GM21515 (cell line): ENCODE measurements around the gene FANCE.
"Not testable (repeated sequence)": the region's sequence is repeated elsewhere in the genome, so short reads cannot be mapped to it uniquely, and the experiment has no call there.

Experiments
- ATAC-seq: cut with Tn5 transposase; IDR thresholded peaks from one replicate; pipeline ENCODE4 v1.9.1; 2021; ENCODE audit not compliant: unreplicated experiment

The FANCE gene

DNA sequence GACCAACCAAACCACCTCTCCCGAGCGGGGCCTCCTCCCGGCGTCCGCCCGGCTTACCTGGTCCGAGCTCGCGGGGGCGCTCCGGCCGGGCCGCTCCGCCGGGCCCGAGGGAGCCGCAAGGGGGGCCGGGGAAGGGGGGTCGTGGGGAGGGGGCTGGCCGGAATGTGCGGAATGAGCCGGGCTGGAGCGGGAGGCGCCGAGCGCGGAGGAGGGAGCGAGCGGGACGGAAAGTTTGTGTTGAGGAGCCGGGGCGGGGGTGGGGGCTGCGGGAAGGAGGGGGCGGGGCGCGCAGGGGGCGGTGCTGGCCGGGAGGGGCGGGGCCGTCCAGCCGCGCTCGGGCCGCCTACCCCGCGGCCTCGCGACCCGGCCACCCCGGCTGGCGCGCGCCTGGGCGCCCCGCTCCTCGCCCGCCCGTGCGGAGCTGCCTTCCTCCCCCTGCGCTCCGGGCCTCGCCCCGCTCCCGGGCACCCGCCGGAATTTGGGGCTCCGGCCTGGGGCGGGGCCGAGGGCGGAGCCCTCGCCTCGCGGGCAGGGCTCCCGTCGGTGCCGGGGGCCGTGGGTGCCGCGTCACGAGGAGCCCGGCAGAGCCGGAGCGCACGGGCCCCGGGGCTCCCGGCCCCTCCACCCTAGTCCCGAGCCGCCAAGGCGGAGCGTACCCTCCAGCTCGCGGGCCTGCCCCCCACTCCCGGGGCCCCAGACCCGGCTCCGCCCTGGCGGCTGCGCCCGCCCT lies 44.9 kb downstream of the FANCE start, which contains the start of gene TEAD3:
Gene TEAD3 (minus strand): TSS at position 239 of the 730 bp plus-strand sequence.
- no peak for ATAC-seq

DNA sequence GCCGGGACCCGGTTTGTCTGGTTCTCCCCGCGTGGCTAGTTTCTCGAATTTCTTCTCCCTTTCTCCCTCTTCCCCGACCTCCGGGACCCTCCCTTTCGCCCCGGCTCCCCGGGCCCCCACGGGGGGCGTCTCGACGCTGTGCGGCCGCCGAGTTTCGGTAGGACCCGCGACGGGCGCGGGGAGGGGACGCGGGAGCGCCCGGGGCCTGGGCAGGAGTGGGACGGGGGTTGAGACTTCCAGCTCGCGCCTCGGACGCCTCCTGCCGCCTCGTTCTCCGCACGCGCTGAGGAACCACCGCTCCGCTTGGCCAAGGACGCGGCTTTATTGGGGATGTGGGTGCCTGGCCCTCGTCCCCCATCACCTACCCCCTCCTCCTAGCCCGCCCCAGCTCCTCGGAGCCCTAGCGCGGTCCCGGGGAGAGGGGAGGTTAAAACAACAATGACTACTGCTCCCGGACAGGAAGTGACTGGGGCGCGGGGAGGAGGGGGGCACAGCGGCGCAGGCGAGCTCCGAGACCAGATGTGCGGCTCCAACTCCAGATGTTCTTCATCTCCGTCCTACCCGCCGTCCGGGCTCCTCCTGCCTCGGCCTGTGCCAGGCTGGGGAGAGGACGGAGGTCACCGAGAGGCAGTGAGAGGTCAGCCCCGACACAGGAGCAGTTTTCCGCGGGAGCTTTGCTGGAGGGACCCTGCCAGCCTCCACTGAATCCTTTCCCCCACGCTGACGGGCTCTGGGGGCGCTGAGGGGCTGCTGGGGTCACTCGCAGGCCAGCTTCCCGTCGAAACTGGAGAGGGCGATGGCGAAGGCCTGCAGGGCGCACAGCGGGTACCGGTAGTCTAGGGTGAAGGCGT lies 45.7 kb downstream of the FANCE start:
- ATAC-seq, result no peak

DNA sequence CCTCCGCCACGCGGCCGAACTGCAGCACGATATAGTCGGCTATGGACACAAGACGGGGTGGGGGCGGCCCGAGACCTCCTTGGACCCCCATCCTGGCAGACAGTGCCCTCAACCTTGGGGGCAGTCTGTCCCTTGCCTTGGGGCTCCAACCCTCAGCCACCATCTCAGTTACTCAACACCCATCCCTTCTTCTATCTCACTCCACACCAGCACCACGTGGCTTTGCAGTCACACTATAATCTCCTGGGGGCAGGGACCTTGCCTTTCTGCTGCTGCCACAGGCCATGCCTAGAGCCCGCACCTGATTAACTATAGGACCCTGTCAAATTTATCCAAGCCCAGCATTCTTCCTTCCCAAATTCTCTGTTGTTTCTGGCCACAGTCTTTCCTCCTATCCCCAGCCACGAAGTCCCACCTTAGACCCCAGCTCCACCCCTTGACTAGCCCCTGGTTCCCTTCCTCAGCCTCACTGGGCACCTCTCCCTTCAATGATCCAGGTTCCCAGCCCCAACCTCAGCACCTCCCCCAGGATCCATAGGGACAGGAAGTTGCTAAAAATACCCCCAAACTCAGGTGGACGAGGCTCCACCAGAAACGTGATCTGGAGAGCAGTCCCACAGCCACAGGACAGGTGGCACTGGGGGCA lies 46.4 kb downstream of the FANCE start:
- ATAC-seq, result no peak

DNA sequence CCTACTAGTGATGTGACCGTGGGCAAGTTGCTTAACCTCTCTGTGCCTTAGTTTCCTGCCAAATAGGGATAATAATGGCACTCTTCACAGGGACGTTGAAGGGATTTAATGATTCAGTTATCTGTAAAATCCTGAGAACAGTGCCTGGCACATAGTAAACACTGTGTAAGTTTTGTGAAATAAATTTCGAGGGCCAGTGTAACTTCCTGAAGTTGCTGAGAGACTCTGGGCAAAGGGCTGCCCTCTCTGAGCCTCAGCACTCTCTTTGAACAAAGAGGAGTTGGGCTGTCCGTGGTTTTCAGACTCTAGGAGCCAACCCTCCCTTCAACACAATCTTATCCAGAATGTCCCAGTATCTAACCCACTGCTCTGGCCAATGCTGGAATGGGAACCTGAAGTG lies 47.2 kb downstream of the FANCE start:
- ATAC-seq, result no peak

DNA sequence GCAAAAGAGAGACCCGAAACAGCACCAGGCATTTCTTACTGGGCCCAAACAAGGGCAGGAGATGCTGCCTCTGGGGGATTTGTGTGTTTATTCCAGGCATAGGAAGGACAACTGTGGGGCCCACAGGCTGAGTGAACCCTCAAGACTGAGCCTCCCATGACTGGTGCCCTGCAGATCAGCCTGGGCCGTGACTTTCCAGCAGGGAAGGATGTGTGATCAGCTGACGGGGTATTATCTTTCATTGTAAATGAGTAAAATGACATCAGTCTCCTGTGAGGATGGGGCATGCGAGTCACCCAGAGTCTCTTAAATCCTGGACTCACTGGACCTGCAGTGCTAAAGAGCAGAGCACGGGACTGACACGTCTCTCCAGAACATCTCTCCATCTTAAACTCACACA lies 48.6 kb downstream of the FANCE start:
- no peak for ATAC-seq

DNA sequence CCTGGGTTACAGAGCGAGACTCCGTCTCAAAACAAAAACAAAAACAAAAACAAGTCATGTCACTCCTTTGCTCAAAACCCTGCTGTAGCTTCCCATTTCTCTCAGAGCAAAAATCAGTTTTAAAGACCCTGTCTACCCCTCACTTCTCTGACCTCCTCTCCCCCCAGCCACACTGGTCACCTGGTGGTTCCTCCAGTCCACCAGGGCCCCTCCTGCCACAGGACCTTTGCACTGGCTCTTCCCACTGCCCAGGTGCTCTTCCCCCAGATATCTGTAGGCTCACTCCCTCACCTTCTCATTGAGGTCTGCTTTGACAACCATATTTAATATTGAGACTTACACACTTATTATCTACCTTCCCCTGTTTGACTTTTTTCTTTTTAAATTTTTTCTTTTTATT lies 49.6 kb downstream of the FANCE start:
- no peak for ATAC-seq

DNA sequence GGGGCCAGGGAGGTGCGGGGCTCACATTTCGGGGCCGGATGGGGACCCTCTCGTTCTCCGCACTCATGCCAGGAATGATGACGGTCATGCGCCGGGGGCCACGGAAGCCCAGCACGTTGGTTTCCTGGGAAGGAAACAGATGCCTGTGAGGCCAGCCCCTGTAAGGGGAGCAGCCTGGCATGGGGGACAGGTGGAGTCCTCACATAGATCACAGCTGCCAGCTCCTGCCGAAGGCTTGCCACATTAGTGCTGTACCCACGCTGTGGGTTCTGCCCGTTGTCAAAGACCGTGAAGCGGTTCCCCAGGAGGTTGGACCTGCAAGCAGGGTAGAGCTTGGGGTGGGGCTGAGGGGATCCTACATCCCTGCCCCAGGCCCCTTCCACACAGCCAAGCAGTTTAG lies 51.4 kb downstream of the FANCE start:
- ATAC-seq, result no peak

DNA sequence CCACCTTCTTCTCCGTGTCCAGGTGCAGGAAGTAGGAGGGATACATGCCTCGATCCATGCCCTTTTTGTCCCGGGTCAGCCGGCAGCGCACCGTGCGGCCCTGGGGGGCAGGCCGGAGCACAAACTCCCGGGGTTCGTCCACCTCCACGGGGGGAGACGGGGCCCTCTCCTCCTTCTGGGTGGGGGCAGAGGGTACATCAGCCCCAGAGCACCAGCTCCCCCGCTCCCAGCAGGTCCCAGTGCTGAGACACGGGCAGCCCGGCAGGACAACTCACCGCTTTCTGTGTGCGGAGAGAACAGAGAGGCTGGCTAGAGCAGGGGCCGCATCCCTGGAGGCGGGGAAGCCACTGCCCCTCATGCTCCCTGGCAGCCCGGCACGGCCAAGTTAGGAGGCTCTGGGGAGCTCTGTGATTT lies 53.9 kb downstream of the FANCE start:
- no peak for ATAC-seq

DNA sequence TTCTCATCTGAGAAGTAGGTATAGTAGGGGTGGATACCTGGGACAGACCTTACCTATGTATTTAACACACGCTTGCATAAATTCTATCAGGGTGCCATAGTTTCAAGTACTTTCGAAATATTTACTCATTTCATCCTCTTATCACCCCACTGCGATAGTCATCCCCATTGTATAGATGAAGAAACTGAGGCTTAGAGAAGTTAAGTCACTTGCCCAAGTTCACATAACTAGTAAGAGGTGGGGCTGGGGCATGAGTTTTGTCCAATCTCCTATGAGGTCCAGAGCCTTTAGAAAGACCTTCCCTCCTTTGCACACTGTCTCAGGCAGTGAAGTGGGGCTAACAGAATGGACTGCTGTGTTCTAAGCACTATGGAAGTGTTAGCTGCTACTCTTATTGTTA lies 54.4 kb downstream of the FANCE start:
- ATAC-seq, result no peak

DNA sequence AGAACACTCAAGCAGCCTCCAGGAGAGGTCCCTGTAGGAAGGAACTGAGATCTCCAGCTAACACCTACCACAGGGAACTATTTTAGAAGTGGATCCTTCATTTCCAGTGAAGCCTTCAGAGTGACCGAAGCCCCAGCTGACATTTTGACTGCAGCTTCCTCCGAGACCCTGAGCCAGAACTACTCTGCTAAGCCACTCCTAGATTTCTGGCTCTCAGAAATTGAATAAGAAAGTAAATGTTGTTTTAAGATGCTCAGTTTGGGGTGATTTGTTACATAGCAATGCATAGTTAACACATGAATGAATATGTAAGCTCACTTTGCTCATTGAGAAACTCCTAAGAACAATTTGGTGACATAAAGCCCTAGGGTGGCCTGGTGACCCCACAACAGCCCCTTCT lies 55.1 kb downstream of the FANCE start:
- ATAC-seq, result no peak

DNA sequence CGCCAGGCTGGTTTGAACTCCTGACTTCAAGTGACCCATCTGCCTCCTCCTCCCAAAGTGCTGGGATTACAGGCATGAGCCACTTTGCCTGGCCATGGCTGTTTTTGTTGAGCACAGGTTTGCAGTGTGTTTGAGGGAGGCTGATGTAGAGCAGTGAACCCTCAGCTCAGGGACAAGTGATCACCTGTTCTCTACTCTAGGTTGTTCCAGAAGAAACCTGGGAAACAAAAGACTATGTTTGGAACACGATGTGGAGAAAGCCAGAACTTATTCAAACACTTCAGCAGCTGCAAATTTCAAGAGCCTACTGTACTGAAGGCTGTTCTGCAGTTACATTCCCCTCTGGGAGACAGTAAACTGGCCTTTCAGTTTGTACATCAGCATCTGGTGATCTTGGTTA lies 55.9 kb downstream of the FANCE start:
- ATAC-seq, result no peak

DNA sequence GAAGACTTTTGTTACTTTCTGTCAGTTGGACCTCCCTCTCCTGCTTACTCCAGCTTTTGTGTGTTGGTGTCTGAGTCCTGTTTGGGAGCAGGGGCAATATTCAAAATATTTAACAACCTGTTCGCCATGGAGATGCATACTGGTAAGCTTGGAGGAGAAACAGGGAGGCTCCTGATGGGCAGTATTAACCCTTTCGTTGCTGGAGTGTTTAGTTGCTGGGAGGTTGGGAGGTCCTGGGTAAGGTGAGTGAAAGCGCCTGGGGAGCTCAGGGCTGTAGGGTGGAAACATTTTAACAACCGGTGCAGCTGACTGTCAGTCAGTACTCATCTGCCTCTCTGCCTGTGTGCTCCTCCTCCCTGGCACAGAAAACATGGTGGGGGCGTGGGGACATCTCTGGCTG lies 56.4 kb downstream of the FANCE start:
- ATAC-seq, result no peak

DNA sequence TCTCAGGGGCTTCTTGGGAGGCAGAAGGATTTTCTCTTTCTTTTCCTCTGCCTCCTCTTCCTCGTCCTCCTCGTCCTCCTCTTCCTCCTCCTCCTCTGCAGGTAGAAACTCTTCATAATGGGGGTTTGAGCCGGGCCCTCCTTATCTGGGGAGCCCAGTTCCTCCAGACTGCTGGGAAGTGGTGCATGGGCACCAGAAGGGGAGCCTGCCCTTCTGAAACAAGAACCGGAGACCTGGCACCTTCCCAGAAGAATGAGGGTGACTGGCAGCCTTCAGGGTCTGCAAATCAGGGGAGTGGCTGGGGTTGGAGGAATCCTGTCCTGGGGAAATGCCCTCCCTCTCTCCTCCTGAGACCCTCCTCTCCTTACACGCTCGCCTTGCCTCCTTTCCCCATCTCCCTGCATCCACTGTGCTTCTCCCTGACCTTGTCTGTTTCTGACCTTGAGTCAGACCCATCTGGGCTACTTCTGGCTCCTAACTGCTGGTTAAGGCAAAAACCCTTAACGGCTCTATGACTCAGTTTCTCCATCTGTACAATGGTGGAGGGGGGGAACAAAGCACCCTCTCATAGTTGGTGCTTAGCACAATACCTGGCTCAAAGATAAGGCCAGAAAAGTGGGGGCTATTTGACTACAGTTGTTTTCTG lies 58.9 kb downstream of the FANCE start:
- ATAC-seq, result no peak

DNA sequence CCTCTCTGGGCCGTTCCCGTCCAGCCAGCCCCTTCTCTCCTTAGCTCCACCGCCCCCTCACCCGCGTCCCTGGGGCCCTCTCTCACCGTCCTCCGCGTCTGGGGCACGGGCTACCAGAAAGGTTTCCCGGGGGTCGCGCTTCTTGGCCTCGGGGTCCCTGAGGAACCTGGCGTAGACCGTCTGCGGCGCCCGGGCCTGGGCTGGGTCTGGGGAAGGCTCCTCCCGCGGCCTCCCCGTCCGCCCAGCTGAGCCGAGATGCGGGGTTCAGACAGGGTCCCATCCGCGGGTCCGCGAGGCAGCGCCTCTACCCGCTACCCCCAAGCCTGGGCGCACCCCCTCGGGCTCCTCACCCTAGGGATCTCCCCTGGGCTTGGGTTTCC lies 59.4 kb downstream of the FANCE start:
- no peak for ATAC-seq

DNA sequence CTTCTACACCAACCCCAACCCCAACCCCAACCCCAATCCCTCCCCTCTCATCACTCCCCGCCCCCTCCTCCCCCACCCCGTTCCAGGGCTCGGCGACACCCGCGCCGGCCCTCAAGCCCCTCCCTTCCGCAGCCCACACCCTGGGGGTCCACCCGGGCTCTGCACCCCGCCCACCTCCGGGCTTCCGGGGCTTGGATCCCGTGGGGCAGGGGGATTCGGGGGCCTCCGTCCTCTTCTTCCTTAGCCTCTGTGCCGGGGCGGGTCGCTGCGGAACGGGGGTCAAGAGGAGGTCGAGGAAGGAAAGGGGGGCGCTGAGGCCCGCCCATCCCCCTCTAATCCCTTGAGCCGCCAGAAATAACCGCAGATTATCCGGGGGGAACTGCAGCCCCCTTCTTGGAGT lies 59.9 kb downstream of the FANCE start:
- no peak for ATAC-seq

DNA sequence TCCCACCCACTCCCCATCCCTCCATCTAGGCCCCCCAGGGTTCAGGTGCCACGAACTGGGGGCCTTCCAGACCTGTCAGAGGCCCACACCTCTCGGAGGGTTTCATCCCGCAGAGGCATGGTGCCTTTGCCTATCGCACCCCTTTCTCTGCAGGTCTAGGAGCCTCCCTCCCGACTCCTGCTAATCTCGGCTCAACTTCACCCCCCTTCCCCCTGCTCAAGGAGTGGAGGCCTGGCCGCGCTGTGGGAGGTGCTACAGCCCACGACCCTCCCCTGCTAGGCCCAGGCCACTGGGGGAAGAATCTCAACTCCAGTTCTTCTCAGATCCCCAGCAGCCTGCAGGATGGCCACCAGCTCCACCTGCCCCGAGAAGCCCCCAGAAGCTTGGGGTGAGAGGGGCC lies 60.6 kb downstream of the FANCE start, which contains the start of gene TULP1:
Gene TULP1 (minus strand): TSS at position 157 of the 400 bp plus-strand sequence. CDS start 38 bp downstream, at position 119.
- ATAC-seq, result no peak

DNA sequence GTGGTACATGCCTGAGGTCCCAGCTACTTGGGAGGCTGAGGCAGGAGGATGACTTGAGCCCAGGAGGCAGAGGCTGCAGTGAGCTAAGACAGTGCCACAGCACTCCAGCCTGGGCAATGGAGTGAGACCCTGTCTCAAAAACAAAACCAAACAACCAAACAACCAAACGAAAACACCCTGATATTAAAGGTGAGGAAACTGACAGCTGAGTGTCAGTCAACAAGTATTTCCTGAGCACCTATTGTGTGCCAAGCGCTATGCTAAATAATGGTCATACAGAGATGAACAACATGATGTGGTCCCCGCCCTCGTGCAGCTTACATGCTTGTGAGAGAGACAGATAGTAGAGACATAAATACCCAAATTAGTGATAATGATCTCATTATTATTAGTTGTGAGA lies 62.4 kb downstream of the FANCE start:
- ATAC-seq, result no peak

DNA sequence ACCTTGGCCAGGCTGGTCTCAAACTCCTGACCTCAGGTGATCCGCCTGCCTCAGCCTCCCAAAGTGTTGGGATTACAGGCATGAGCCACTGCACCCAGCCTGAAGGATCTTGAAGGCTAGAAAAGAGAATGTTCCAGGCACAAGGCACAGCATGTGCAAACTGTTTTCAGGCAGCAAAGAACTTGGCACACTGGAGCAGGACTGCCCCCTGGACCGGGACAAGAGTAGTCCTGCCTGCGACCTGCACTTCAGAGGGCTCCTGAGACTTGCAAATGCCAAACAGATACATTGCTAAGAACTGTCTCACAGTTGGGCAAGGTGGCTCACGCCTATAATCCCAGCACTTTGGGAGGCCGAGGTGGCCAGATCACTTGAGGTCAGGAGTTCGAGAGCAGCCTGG lies 63.8 kb downstream of the FANCE start:
- ATAC-seq, result not testable (repeated sequence)
